GM12878 (cell line): ENCODE results near the gene DTX2. TPM values are rescaled to one million over a fixed set of nuclear protein-coding genes. Genes with fewer than 3 reads are reported as not detected.

ENCODE experiments used
- ATAC-seq: fragments of 200-7000 bp; cut with Tn5 transposase; 3 replicates; pipeline ENCODE4 v1.9.1; 2020; ENCODE audit warnings: mild to moderate bottlenecking, moderate library complexity
- BruUV-seq: library from RNA; stranded (reverse); fragments of 400-500 nt; replicated peaks from 2 replicates; lab custom pipeline; 2021; lab: Mats Ljungman, UMichigan
- CTCF ChIA-PET: fragments of 300-600 bp; sonication (Branson Sonifier 250); formaldehyde crosslinking; extraction: SDS; loops from one replicate; lab custom pipeline; 2021; ENCODE audit warnings: inconsistent platforms; lab: Yijun Ruan, JAX
- POLR2A ChIA-PET: fragments of 350-600 bp; formaldehyde crosslinking; extraction: SDS; loops from one replicate; lab custom pipeline; 2021; ENCODE audit warnings: inconsistent platforms; lab: Charles Lee
- RAD21 ChIA-PET: fragments of 300-600 bp; sonication (Branson Sonifier 250); formaldehyde crosslinking; loops from one replicate; lab custom pipeline; 2023; ENCODE audit warnings: antibody characterized with exemption; ENCODE audit not compliant: unreplicated experiment; lab: Charles Lee
- SMC1A ChIA-PET: fragments of 300-600 bp; sonication (Branson Sonifier 250); formaldehyde crosslinking; loops from one replicate; lab custom pipeline; 2023; ENCODE audit not compliant: unreplicated experiment, uncharacterized antibody; lab: Charles Lee
- DNase-seq: peaks from one replicate; pipeline ENCODE4 v3.0.0-alpha.2; 2011; ENCODE audit warnings: low read depth, low spot score
- FAIRE-seq: peaks from 3 replicates; lab custom pipeline; 2011; peaks lifted over from hg19 to GRCh38; lab: Jason Lieb, UNC
- H2AFZ ChIP-seq: 2 replicates; pipeline ENCODE4 v1.6.0; 2011; ENCODE audit warnings: low read depth, low read length, control low read depth; ENCODE audit not compliant: control insufficient read depth
- H3K27ac ChIP-seq: 2 replicates; pipeline ENCODE4 v1.5.1; 2011; ENCODE audit warnings: control low read depth; ENCODE audit not compliant: control insufficient read depth, insufficient read depth
- H3K27me3 ChIP-seq, 2 experiments: replicated peaks in 1 of 2; 2 replicates each; pipeline versions ENCODE4 v1.6.0 to v1.6.1; 2011; ENCODE audit warnings: low read length in 1 of 2; ENCODE audit not compliant: control insufficient read depth in 2 of 2, insufficient read depth in 2 of 2
- H3K36me3 ChIP-seq, 2 experiments: 2 replicates each; pipeline ENCODE4 v1.5.1; 2011; ENCODE audit warnings: low read length in 1 of 2; ENCODE audit not compliant: control insufficient read depth in 2 of 2, insufficient read depth in 2 of 2
- H3K4me1 ChIP-seq: 2 replicates; pipeline ENCODE4 v1.6.1; 2011; ENCODE audit warnings: mild to moderate bottlenecking, low read length, moderate library complexity, mixed read lengths; ENCODE audit not compliant: control insufficient read depth, insufficient read depth
- H3K4me2 ChIP-seq: 2 replicates; pipeline ENCODE4 v1.6.0; 2011; ENCODE audit warnings: control low read depth; ENCODE audit not compliant: control insufficient read depth, insufficient read depth
- H3K4me3 ChIP-seq: fragments of 200-600 bp; sonication (generic); 2 replicates; pipeline ENCODE4 v1.5.1; 2016
- H3K79me2 ChIP-seq: 2 replicates; pipeline ENCODE4 v1.6.0; 2011; ENCODE audit warnings: low read length; ENCODE audit not compliant: control insufficient read depth, insufficient read depth
- H3K9ac ChIP-seq: 2 replicates; pipeline ENCODE4 v1.8.0; 2011; ENCODE audit warnings: low read length, control low read depth, mixed read lengths; ENCODE audit not compliant: control insufficient read depth, insufficient read depth
- H3K9me3 ChIP-seq: replicated peaks from 3 replicates; pipeline ENCODE4 v1.5.1; 2011; ENCODE audit warnings: mild to moderate bottlenecking, low read length; ENCODE audit not compliant: control insufficient read depth, insufficient read depth
- H4K20me1 ChIP-seq: 2 replicates; pipeline ENCODE4 v1.6.0; 2011; ENCODE audit not compliant: control insufficient read depth, insufficient read depth
- ATF2 ChIP-seq: IDR thresholded peaks from 2 replicates; pipeline ENCODE4 v1.6.1; 2012; ENCODE audit warnings: low read length, inconsistent platforms
- JUNB ChIP-seq: IDR thresholded peaks from 2 replicates; pipeline ENCODE4 v1.6.1; 2016; ENCODE audit warnings: antibody characterized with exemption, mild to moderate bottlenecking
- NBN ChIP-seq: fragments of 450-650 bp; IDR thresholded peaks from 2 replicates; pipeline ENCODE4 v1.6.1; 2016
- NFYB ChIP-seq: IDR thresholded peaks from 2 replicates; pipeline ENCODE4 v1.6.1; 2011; ENCODE audit warnings: low read depth, mild to moderate bottlenecking, low read length, improper control_type of control experiment, moderate library complexity; ENCODE audit not compliant: insufficient read depth
- RUNX3 ChIP-seq: IDR thresholded peaks from 2 replicates; pipeline ENCODE4 v1.6.1; 2012; ENCODE audit warnings: low read length, inconsistent platforms
- SMARCA5 ChIP-seq: fragments of 450-650 bp; IDR thresholded peaks from 2 replicates; pipeline ENCODE4 v1.6.1; 2017; ENCODE audit warnings: mild to moderate bottlenecking
- ZSCAN29 ChIP-seq: fragments of 450-650 bp; IDR thresholded peaks from 2 replicates; pipeline ENCODE4 v1.6.1; 2017; ENCODE audit warnings: mild to moderate bottlenecking, moderate library complexity
- ZZZ3 ChIP-seq: IDR thresholded peaks from 2 replicates; pipeline ENCODE4 v1.6.1; 2011; ENCODE audit warnings: low read depth; ENCODE audit not compliant: control insufficient read depth, insufficient read length
- WGBS: methylation state at CpG from one replicate; pipeline ENCODE4 v1.1.6; 2016; ENCODE audit warnings: low lambda C conversion rate; ENCODE audit not compliant: insufficient replicate concordance, insufficient coverage; ENCODE audit errors: missing lambda C conversion rate; 5-methylcytosine and 5-hydroxymethylcytosine counted together
- in situ Hi-C: fragments of 300-500 bp; cut with MboI; formaldehyde crosslinking; loops from 9 replicates; pipeline ENCODE4 v1.14.3; 2018; ENCODE audit warnings: mixed read lengths
- intact Hi-C: fragments of 100-400 bp; cut with micrococcal nuclease; formaldehyde crosslinking; loops from one replicate; pipeline ENCODE4 v1.14.2; 2022; ENCODE audit not compliant: unreplicated experiment
- polyA plus RNA-seq, 11 experiments: library from polyadenylated mRNA; depleted of rRNA in 4 of 11; unstranded in 6 of 11; stranded (reverse) in 5 of 11; fragments of >200 nt; fragmentation: Nextera tagmentation in 4 of 11; fragmentation: Illumina TruSeq in 1 of 11; extraction: Ambion mirVana in 4 of 11; extraction: Trizol in 1 of 11; gene quantifications; 1 replicate in 1 of 11; 2 replicates in 10 of 11; pipeline versions ENCODE4 v1.2.1 to v1.2.3, GENCODE V29; 2011 to 2016; ENCODE audit warnings: inconsistent platforms in 2 of 11, missing spikeins in 2 of 11, low read depth in 1 of 11
- total RNA-seq, 4 experiments: library from RNA; depleted of rRNA in 3 of 4; stranded (reverse); fragments of >200 nt in 3 of 4; fragmentation: Illumina TruSeq in 1 of 4; extraction: Trizol in 1 of 4; gene quantifications; 2 replicates each; pipeline versions ENCODE4 v1.2.1 to v1.2.3, GENCODE V29; 2013 to 2021

Gene DTX2
- total and polyA plus RNA-seq, 10 of the 15 experiments (the other 5 are each of a cell fraction or from before 2014, with no cell fraction given) = 0.14 to 31.0 (median 11.0) TPM

GRCh38 chr7:76423666-76424412 lies 37.7 kb upstream of the DTX2 start:
- Histone ChIP-seq H3K4me1 (peaks cover 13% of the 10 kb centered on the region), H3K27ac (no peak overlapping the region), H3K4me2 (no peak overlapping the region), H3K27me3 (no peaks in the 10 kb centered on the region), H3K9ac (no peak overlapping the region), H3K4me3 (no peak overlapping the region), H4K20me1 (no peaks in the 10 kb centered on the region), H3K36me3 (no peaks in the 10 kb centered on the region), H3K9me3 (no peaks in the 10 kb centered on the region), H2AFZ (no peak overlapping the region), H3K79me2 (no peaks in the 10 kb centered on the region)
- DNase-seq (no peak), FAIRE-seq (no peak), ATAC-seq (no peak; the same call in none of the 3 replicates)
- POLR2A ChIA-PET = interaction anchor here (0.6 kb wide), 1 partner anchor 59 kb away, joined by 4 read pairs; no protein-coding TSS in a partner anchor
- no TSS peak for BruUV-seq
- intact Hi-C loops = no loop called here
- RAD21 ChIA-PET = no interaction called here
- in situ Hi-C loops = no loop called here
- SMC1A ChIA-PET = interaction anchor here (0.8 kb wide), 1 partner anchor 410 kb away, joined by 3 read pairs; no protein-coding TSS in a partner anchor
- TF ChIP-seq ZZZ3 (no peak), NBN (no peak), SMARCA5 (no peak), ATF2 (no peak), ZSCAN29 (no peak), RUNX3 (no peak), JUNB (no peak), NFYB (no peak)
- CTCF ChIA-PET = interaction anchor here (0.9 kb wide), 1 partner anchor 86 kb away, joined by 4 read pairs; the partner anchor contains the start of gene UPK3B
- 57% methylated on average over 15 of the region's 15 CpGs for WGBS
